Inflammatory macrophage (primary cell): Measurements from ENCODE around the gene FSCN2.

Experiments
- DNase-seq, 2 donors: peaks; one replicate each; pipeline ENCODE4 v3.0.0-alpha.2; 2020 to 2022

Gene FSCN2

GRCh38 chr17:81558115-81558468, 29.9 kb downstream of the FSCN2 start:
- no peak for DNase-seq

GRCh38 chr17:81558941-81559806, 31.0 kb downstream of the FSCN2 start:
- peak; percentile 17 to 57 for DNase-seq

- no peak for DNase-seq
Observed at GRCh38 chr17:81561494-81561885, 33.3 kb downstream of the FSCN2 start.

GRCh38 chr17:81563861-81564586, 35.8 kb downstream of the FSCN2 start:
- DNase-seq, result peak; percentile 60 to 67

- no peak for DNase-seq
Observed at GRCh38 chr17:81564778-81565177, 36.6 kb downstream of the FSCN2 start.

- DNase-seq, result no peak
Observed at GRCh38 chr17:81565231-81565630, 37.1 kb downstream of the FSCN2 start.

GRCh38 chr17:81566461-81567126, 38.4 kb downstream of the FSCN2 start:
- DNase-seq, result no peak

GRCh38 chr17:81567191-81567590, 39.0 kb downstream of the FSCN2 start:
- DNase-seq, result no peak

- DNase-seq, result no peak
Observed at GRCh38 chr17:81568416-81568815, 40.2 kb downstream of the FSCN2 start.

- DNase-seq, result no peak
Observed at GRCh38 chr17:81569986-81570514, 41.9 kb downstream of the FSCN2 start.

- no peak for DNase-seq
Observed at GRCh38 chr17:81570964-81571363, 42.8 kb downstream of the FSCN2 start.

GRCh38 chr17:81572563-81573168, 44.5 kb downstream of the FSCN2 start:
- DNase-seq, result no peak

- DNase-seq, result no peak
Observed at GRCh38 chr17:81573794-81574642, 45.8 kb downstream of the FSCN2 start.

GRCh38 chr17:81574643-81574956, 46.4 kb downstream of the FSCN2 start:
- DNase-seq, result no peak

- DNase-seq, result no peak
Observed at GRCh38 chr17:81575836-81576235, 47.7 kb downstream of the FSCN2 start.

- DNase-seq, result no peak
Observed at GRCh38 chr17:81576621-81577277, 48.6 kb downstream of the FSCN2 start.

GRCh38 chr17:81577278-81578000, 49.3 kb downstream of the FSCN2 start:
- peak; percentile 83 to 84 for DNase-seq

- DNase-seq, result no peak
Observed at GRCh38 chr17:81578038-81578441, 49.9 kb downstream of the FSCN2 start.

GRCh38 chr17:81578561-81579225, 50.5 kb downstream of the FSCN2 start:
- no peak for DNase-seq

- no peak for DNase-seq
Observed at GRCh38 chr17:81579298-81579697, 51.1 kb downstream of the FSCN2 start.
